GM19324 (cell line): Measurements from ENCODE around the gene UBE2L3.
"Not testable (repeated sequence)": the region's sequence is repeated elsewhere in the genome, so short reads cannot be mapped to it uniquely, and the experiment has no call there.

Experiments
- ATAC-seq: cut with Tn5 transposase; IDR thresholded peaks from one replicate; pipeline ENCODE4 v1.9.1; 2021; ENCODE audit warnings: mild to moderate bottlenecking, moderate library complexity; ENCODE audit not compliant: unreplicated experiment, low FRiP score

UBE2L3 gene

DNA sequence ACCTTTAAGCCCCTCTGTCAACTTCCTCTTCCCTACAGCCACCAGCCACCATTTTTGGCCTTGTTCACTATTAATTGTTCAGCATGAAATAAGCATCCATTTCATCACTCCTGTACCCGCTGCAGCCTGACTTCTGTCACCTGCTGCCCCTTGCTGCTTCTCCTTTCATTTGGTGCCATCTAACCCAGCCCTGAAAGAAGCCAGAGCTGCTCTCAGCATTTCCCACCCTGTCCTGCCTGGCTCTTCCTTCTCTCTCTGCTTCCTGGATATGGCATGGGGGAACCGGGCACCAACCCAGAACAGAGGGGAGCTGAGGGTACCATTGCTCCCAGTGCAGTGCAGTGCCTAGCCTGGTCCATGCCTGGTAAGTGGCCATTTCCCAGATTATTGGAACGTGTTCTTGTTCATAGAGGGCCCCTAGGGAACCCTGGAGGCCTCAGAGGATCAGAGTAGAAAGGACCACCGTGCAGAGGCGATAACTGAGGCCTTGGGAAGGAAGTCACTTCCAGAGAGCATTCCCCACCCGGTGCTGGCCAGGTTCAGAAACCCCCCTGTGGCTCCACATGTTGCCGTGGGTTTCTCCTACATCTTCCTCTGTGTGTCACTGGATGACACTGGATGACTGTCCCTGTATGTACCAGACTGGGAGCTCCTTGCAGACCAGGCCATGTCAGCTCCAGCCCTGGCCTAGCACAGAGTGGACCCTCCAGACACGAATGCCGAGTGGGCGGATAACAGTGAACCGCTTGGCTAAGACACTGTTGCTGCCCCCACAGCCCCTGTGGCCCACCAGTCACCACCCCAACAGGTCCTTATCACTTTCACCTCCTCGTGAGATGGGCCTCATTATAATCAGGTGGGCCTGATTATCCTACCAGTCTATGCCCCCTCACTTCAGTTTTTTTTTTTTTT is 57.6 kb downstream of the UBE2L3 start:
- no peak for ATAC-seq

DNA sequence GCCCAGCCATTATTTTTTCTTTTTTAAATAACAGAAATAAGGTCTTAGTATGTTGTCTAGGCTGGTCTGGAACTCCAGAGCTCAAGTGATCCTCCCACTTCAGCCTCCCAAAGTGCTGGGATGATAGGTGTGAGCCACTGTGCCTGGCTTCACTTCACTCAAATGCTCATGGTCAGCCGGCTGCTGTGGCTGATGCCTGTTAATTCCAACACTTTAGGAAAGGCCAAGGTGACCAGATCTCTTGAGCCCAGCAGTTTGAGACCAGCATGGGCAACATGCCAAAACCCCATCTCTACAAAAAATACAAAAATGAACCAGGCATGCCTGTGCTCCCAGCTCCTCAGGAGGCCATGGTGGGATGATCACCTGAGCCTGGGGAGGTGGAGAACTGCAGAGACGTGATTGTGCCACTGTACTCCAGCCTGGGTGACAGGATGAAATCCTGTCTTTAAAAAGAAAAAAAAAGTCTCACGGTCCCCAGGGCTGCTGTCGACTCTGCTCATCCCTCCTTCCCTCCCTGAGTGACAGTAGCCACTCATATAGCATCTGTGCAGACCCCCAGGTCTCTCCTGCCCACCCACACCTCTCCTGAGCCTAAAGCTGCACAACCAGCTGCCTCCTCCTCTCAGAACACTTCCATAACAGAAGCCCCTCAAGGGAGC is 58.7 kb downstream of the UBE2L3 start:
- no peak for ATAC-seq

DNA sequence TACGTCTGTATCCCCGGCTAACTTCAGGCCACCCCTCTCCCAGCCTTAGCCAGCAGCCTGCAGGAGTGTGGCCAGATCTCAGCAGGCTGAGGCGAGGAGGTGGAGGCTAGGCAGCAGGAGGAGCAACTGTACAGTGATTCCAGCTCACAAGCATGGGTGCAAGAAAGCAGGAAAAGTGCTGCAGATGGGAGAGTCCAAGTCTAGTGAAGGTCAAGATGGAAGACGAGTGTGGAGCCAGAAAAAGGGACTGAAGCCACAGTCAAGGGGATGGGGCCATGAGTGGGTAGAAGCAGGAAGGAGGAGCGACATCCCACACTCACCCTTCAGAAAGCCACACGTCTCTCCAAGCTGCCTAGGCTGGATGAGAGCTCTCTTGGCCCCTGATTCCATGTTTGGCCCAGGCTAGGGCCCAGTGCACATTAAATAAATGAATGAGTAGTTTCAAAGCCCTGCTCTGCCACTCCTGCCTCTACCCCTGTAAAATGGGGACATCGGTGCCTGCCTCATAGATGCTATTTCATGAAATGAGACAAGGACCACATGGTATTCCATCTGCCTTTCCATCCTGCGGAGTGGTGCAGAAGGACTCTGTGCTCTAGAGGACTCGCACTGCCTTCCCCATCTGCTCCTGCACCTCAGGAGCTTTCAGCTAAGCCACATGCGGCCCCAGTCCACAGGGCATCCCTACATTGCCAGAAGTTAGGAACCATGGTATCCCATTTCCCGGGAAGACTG is 59.4 kb downstream of the UBE2L3 start:
- no peak for ATAC-seq

DNA sequence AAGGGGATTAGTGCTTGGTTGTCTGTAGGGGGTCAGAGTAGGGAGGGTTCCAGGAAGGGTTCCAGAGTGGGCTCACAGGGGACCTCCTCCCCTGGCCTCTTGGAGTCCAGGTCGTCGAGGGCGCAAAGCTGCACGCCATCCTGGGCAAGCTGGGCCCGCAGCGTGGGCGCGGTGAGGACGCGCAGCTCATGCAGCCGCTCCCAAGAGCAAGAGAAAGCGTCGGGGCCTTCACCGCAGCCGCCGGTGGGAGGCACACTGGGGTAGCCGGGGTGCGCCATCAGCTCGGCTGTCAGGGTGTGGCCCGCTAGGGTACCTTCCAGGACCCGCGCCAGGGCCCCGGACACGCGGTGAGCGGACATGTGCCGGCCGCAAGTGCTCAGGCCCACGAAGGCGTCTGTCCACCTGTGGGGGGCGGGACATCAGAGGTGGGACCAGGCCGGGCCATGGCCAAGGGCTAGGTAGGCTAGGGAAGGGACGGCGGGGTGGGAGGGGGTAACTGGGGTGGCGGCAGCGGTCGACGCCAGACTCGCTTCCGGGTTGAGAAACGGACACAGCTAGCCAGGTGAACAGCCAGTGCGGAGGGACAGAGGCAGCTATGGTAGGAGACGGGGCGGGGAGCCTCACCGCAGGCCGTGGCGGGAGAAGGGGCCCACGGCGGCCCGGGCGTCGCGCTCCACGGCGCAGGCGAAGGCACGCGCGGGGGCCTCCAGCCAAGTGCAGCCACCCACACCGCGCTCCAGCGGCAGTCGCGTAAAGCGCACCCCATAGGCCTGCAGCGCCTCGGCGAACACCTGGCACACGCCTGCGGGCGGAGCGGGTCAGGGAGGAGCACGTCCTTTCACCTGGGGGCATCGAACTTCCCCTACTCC is 61.1 kb downstream of the UBE2L3 start:
- no peak for ATAC-seq

DNA sequence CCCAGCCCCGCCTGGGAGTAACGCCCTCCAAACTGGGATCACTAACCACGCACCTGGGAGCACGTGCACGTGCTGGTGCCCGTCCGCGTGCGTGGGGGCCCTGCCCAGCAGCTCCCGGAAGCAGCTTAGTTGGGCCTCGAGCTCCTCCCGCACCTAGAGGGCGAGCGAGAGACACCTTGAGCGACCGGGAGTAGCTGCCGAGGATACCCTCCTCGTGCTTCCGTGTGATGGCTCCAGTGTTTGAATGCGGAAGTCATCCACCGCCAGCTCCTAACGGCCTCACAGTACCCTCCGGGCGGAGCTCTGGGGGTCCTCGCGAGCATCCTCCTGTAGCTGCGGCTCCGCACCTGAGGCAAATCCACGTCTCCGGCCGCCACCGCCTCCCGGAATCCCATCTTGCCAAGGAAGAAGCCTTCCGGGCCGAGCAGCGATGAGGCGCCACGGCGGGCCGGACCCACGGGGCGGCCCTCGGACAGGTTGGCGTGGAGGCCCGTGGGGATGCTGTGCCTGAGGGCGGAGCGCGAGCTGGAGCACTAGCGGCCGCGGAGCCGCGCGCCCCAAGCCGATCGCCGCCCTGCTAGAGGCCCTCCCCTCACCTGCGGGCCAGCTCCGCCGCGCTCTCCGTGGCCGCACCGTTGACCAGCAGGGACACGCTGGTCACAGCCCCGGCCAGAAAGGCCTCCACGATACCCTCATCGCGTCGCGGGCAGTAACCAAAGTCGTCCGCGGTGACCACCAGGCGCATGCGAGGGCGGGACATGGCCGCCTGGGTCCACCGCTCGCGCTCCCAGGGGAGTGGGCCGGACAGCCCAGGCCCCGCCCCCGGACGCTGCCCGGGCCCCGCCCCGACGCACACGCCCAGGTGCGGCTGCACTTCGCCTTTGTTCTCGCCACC is 62.0 kb downstream of the UBE2L3 start, which contains the start of gene YDJC:
Gene YDJC, minus strand, starts transcription at position 768 of the 895 bp plus-strand sequence. Its CDS starts 8 bp downstream, at position 760.
- ATAC-seq, result peak; percentile 83

DNA sequence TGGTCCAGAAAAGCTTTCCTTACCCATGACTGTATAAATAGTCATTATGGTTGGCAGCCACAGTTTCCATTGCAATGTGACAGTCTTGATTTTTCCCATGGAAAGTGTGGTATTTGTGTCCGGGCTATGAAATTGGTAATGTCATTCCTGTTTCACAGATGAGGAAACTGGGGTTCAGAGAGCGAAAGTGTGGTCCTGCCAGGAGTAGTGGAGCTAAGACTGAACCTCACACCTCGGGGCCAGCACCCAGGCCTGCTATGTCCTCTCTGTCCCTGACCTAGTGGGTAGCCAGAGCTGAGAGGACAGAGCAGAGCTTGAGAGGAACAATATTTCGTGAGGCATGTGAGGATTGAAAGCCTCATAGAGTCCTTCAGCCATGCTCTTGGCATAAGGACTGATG is 63.5 kb downstream of the UBE2L3 start:
- ATAC-seq, result no peak

DNA sequence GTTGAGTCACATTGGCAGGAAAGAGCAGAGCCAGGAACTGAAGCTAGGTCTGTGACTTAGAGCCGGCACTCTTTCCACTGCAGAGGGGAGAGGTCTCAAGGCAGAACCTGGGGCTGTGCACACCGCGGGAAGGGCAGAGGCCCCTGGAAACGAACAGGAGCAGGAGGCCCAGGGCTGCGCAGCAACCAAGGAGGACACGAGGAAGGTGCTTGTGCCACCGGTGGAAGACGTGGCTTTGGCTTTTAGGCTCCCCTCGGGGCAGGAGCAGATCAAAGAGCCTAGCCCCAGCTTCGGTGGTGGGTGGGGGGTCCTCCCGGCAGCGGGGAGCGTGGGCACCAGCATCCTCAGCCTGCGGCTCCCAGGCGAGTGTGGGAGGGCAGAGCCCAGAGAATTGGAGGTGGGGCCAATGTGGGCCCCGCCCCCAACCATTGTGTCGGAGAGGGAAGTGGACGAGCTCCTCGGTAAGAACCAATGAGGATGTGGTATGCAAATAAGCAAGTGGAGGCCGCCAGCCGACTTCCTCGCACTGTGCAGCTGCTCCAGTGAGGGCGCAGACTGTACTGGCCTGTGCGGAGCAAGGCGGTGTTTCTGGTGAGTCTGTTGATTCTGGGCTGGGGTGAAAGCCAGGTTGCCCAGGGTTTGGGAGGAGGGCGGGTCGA is 64.9 kb downstream of the UBE2L3 start, which contains the start of gene CCDC116:
Gene CCDC116, plus strand, starts transcription at position 524 of the 659 bp plus-strand sequence. CDS start 422 bp downstream, outside the sequence.
- no peak for ATAC-seq

DNA sequence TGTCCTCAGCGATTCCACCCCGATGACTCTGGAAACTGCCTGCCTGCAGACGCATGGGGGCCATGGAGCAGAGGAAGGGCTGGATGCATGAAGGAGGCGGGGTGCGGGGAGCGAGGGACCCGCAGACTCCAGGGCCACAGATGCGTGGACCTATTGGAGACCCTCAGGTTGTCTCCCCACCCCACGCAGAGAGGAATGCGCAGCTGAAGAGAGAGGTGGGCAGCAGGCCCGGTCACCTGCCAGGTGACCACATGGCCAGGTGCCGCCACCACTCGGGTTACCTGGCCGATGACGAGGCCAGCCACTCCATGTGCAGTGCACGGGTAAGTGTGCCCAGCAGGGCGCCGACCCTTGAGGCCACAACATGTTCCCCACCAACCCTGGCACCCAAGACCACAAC is 65.4 kb downstream of the UBE2L3 start:
- ATAC-seq, result no peak

DNA sequence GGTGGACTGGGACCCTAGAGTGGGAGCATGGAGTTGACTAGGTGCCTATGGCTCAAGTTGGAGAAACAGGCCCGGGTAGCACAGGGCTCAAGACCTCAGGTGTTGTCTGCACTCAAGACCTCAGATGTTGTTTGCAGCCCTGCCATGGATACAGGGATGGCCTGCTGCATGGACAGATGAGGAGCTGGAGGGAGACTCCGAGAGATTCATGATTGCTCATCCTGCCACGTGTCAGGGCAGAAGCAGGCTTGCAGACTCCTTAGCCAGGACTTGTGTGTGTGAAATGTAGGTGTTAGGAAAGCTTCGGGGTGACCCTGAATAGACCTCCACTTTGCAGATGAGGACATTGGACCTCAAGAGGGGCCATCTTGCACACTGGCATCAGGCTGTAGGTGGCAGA is 66.0 kb downstream of the UBE2L3 start:
- no peak for ATAC-seq

DNA sequence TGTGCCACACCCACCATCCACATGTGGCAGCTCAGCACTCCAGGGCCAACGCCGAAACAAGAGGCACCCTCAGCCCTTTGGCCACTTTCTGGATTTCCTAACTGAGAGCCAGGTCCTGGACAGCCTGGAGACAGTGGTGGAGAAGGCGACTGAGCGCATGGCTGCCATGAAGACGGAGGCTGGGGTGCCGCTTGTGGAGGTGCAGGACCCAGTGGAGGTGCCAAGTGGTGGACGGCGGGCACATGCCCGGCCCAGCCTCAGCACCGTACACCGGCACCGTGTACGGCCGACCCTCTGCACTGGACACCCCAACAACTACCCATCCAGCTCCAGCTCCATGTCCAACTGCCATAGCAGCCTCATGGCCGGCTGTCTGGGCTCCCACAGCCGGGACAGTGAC is 66.6 kb downstream of the UBE2L3 start:
- no peak for ATAC-seq

DNA sequence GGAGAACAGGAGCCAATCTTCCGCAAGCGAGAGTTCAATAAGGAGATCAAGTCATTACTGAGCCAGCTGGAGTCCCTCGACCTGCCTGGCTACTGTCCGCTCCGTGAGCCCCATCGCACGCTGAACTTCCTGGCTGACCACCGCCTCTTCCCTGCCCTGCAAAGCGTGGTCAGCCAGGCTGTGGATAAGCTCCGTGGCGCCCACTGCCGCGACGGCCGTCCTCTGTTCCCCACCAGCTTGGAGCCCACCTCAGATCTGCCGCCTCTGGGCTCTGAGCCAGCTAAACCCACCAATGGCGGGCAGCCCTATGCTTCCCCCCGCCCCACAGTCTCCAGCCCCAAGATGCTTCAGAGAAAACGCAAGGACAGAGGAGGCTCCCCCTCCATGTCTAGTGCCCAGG is 67.3 kb downstream of the UBE2L3 start:
- ATAC-seq, result no peak

DNA sequence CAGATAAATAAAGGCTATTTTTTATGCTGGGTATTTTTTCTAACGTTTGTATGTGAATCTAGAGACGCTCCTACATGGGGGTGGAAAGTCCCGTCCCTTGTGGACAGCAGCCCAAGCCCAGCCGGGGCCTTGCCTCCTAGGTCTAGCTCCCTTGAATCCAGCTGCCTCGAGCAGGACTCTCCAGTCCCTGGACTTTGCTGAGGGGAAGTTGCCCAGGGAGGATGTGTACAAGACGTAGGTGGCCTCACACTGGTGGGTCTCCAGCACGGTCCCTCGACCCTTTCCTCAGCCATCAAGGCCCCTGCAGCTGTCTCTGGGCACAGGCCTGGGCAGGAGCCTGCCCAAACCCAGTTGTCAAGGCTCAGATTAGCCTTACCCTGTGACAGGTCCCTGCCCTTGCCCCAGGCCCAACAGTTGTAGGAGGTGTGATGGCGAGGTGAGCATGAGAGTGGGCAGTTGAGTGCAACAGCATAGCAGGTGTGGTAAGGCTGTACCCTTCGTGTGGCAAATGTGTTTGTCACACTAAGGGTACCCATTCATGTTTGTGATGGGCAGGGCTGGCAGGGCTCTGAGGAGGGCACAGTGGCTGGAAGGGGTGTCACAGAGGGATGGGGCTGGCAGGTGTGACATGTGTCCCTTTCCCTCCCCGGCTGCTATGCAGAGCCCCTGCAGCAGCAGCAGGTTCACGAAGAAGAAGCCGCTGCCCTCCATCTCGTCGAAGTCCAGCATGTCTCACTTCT is 68.4 kb downstream of the UBE2L3 start:
- ATAC-seq, result no peak

DNA sequence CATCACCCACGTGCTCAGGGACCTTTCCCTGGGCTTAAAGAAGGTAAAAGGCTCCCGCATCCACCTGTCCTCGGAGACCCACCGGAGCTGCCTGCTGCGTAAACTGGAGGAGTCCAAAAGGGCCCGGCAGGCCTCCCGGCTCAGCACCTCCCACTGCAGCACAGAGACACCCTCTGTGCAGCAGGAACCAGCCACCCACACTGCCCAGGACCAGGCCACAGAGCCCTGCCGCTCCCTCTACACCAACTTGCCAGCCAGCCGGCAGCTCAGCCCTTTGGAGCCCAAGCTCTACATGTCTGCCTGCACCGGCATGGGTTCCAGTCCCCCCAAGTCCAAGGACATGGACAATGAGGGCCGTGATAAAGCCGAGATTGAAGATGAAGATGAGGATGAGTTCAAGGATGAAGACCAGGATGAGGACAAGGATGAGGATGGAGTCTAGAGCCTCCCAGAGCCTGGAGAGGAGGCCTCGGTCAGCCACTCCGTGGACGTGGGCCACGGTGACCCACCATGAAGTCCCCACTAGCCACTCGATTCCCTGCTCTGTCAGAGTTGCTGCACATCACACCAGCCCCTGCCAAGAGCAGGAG is 69.2 kb downstream of the UBE2L3 start:
- ATAC-seq, result no peak

DNA sequence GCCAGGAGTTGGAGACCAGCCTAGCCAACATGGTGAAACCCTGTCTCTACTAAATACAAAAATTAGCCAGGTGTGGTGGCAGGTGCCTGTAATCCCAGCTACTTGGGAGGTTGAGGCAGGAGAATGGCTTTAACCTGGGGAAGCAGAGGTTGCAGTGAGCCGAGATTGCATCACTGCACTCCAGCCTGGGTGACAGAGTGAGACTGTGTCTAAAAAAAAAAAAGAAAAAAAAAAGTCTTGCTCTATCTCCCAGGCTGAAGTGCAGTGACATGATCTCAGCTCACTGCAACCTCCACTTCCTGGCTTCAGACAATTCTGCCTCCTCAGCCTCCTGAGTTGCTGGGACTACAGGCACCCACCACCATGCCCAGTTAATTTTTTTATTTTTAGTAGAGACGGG is 69.9 kb downstream of the UBE2L3 start:
- ATAC-seq, result not testable (repeated sequence)

DNA sequence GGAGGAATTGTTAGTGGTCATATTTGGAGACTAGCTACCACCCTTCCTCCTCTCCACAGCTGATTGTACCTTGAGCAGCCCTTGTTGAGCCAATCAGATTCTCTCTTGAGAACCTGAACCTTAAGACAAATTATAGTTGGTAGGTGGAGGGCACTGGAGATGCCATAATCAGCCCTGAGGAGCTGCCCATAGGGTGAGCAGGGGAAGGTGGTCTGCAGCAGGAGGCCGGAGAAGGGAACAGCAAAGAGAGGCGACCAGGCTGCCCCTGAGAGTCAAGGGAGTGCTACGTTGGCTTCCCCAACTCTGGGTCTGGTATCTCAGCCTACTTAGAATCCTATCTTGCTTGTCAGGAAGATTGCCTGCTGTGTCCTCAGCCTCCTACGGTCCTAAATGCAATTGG is 71.8 kb downstream of the UBE2L3 start:
- no peak for ATAC-seq

DNA sequence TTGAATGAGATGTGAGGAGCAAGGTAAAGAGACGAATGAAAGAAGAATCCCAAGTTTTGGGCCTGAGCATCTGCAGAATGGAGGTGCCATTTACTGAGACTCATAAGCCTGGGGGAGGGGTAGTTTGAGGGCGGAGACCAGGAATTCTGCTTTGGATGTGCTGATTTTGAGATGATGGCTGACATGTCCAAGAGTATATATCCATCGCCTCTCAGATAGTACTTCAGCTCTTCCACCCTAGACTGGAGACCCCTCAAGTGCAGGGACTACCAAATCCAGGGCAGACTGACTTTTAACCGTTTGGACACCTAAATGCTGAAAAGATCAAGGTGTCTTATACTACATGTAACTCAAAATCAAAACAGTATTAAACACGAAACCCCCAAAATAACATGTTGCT is 73.3 kb downstream of the UBE2L3 start:
- no peak for ATAC-seq

DNA sequence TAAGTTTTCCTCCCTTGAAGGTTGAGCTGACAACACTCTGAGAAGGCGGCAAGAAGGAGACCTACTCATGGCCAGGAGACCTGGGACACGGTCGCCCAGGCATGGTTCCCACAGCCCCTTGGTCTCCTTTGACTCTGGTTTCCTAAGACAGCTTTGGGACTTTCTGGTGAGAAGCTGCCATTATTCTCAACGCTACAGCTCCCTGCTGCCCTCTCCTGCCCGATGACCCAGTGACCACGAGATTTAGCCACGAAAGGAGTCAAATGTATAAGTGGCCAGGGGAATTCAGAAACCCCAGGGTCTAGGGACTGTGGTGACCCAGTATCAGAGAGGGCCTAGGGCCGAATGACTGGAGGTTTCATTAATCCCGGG is 73.9 kb downstream of the UBE2L3 start:
- ATAC-seq, result no peak
